CD14-positive monocyte (primary cell): ENCODE results near the gene ZCWPW1. TPM values are rescaled to one million over a fixed set of nuclear protein-coding genes. Genes with fewer than 3 reads are reported as not detected.

Experiments
- DNase-seq, 3 donors: peaks; one replicate each; pipeline ENCODE4 v3.0.0-alpha.2; 2011 to 2022
- H2AFZ ChIP-seq: 2 replicates; pipeline ENCODE4 v1.6.0; 2012; ENCODE audit warnings: mild to moderate bottlenecking, low read depth, low read length, inconsistent platforms; ENCODE audit not compliant: insufficient read depth, poor library complexity, severe bottlenecking
- H3K27ac ChIP-seq, 2 donors: 1 replicate in 1 of 2; 2 replicates in 1 of 2; pipeline ENCODE4 v1.5.1; 2012 to 2013; ENCODE audit warnings: low read length in 2 of 2, control low read depth in 1 of 2, inconsistent platforms in 1 of 2, low read depth in 1 of 2, mild to moderate bottlenecking in 1 of 2
- H3K27me3 ChIP-seq, 2 donors: one replicate each; pipeline versions ENCODE4 v1.6.0 to v1.6.1; 2011 to 2013; ENCODE audit warnings: low read length in 2 of 2; ENCODE audit not compliant: control insufficient read depth in 2 of 2, insufficient read depth in 2 of 2
- H3K36me3 ChIP-seq, 2 donors: replicated peaks in 1 of 2; 1 replicate in 1 of 2; 2 replicates in 1 of 2; pipeline versions ENCODE4 v1.5.1 to v1.6.1; 2012 to 2013; ENCODE audit warnings: low read length in 2 of 2, control low read depth in 1 of 2, inconsistent platforms in 1 of 2, mild to moderate bottlenecking in 1 of 2; ENCODE audit not compliant: insufficient read depth in 2 of 2, control insufficient read depth in 1 of 2
- H3K4me1 ChIP-seq, 2 donors: 1 replicate in 1 of 2; 2 replicates in 1 of 2; pipeline versions ENCODE4 v1.5.1 to v1.6.1; 2012 to 2013; ENCODE audit warnings: low read length in 2 of 2, control low read depth in 1 of 2, inconsistent platforms in 1 of 2, mild to moderate bottlenecking in 1 of 2, moderate library complexity in 1 of 2; ENCODE audit not compliant: insufficient read depth in 2 of 2, control insufficient read depth in 1 of 2
- H3K4me2 ChIP-seq: replicated peaks from 2 replicates; pipeline ENCODE3; 2012; ENCODE audit warnings: low read length, moderate library complexity, mild to moderate bottlenecking; ENCODE audit not compliant: poor library complexity, severe bottlenecking; ENCODE audit errors: extremely low read depth
- H3K4me3 ChIP-seq, 3 experiments: fragments of 200-600 bp in 1 of 3; sonication (generic) in 1 of 3; replicated peaks in 1 of 3; 1 replicate in 2 of 3; 2 replicates in 1 of 3; pipeline ENCODE4 v1.5.1; 2011 to 2013; ENCODE audit warnings: low read length in 3 of 3, mild to moderate bottlenecking in 3 of 3, control low read depth in 2 of 3, low read depth in 2 of 3, inconsistent platforms in 1 of 3, moderate library complexity in 1 of 3
- H3K79me2 ChIP-seq: 2 replicates; pipeline ENCODE4 v1.6.0; 2012; ENCODE audit warnings: mild to moderate bottlenecking, control low read depth, inconsistent platforms, low read length, moderate library complexity; ENCODE audit not compliant: insufficient read depth
- H3K9ac ChIP-seq: 2 replicates; pipeline ENCODE4 v1.6.0; 2017; ENCODE audit warnings: low read length, mild to moderate bottlenecking; ENCODE audit not compliant: insufficient read depth, poor library complexity, severe bottlenecking
- H3K9me3 ChIP-seq, 2 donors: replicated peaks in 1 of 2; 1 replicate in 1 of 2; 2 replicates in 1 of 2; pipeline versions ENCODE4 v1.5.1 to v1.6.1; 2012 to 2013; ENCODE audit warnings: low read length in 2 of 2, control low read depth in 1 of 2; ENCODE audit not compliant: control insufficient read depth in 1 of 2, insufficient read depth in 1 of 2
- H4K20me1 ChIP-seq: 2 replicates; pipeline ENCODE4 v1.6.0; 2012; ENCODE audit warnings: mild to moderate bottlenecking, low read length, control low read depth, moderate library complexity; ENCODE audit not compliant: insufficient read depth
- H3K27ac Mint-ChIP-seq, 7 donors: one replicate each; pipeline ENCODE4 v1.8.0; 2020; ENCODE audit warnings: mild to moderate bottlenecking in 7 of 7, mixed read lengths in 7 of 7, moderate library complexity in 6 of 7, inconsistent platforms in 2 of 7
- H3K27me3 Mint-ChIP-seq, 3 donors: one replicate each; pipeline ENCODE4 v1.8.0; 2021 to 2022; ENCODE audit warnings: low read depth in 3 of 3, mild to moderate bottlenecking in 3 of 3, mixed read lengths in 3 of 3, moderate library complexity in 3 of 3, inconsistent platforms in 1 of 3
- H3K36me3 Mint-ChIP-seq, 2 donors: one replicate each; pipeline ENCODE4 v1.8.0; 2020; ENCODE audit warnings: mixed read lengths in 2 of 2, inconsistent platforms in 1 of 2, mild to moderate bottlenecking in 1 of 2
- H3K4me1 Mint-ChIP-seq: one replicate; pipeline ENCODE4 v1.8.0; 2020; ENCODE audit warnings: mild to moderate bottlenecking, mixed read lengths
- H3K4me3 Mint-ChIP-seq, 2 donors: one replicate each; pipeline ENCODE4 v1.8.0; 2020; ENCODE audit warnings: mild to moderate bottlenecking in 2 of 2, mixed read lengths in 2 of 2, moderate library complexity in 1 of 2
- H3K9me3 Mint-ChIP-seq, 7 donors: one replicate each; pipeline ENCODE4 v1.8.0; 2020 to 2022; ENCODE audit warnings: mixed read lengths in 7 of 7, mild to moderate bottlenecking in 6 of 7, moderate library complexity in 6 of 7, inconsistent platforms in 2 of 7
- CTCF ChIP-seq: fragments of 200-600 bp; IDR thresholded peaks from one replicate; pipeline ENCODE4 v1.8.0; 2022; ENCODE audit warnings: antibody characterized with exemption, mild to moderate bottlenecking
- WGBS: methylation state at CpG from one replicate; pipeline ENCODE4 v1.1.5; 2013; ENCODE audit warnings: missing lambda C conversion rate; ENCODE audit not compliant: insufficient coverage; 5-methylcytosine and 5-hydroxymethylcytosine counted together
- intact Hi-C, 2 donors: fragments of 100-400 bp; cut with micrococcal nuclease; formaldehyde crosslinking; loops; one replicate each; pipeline versions ENCODE4 v1.15.0 to v1.15.1; 2023
- polyA plus RNA-seq, 3 donors: library from polyadenylated mRNA; depleted of rRNA in 1 of 3; unstranded in 2 of 3; stranded (reverse) in 1 of 3; fragments of 300-500 nt in 2 of 3; fragments of >200 nt in 1 of 3; fragmentation: Illumina TruSeq in 2 of 3; gene quantifications; 1 replicate in 2 of 3; 2 replicates in 1 of 3; pipeline ENCODE4 v1.2.3, GENCODE V29; 2012 to 2021

ZCWPW1 gene
- polyA plus RNA-seq, 3 donors: 0.60 to 1.9 (median 1.2) TPM

- Histone ChIP-seq H3K4me3 (no peak overlapping the region), H3K36me3 (peaks cover 33 to 52% of the 10 kb centered on the region in 2 donors), H3K79me2 (no peaks in the 10 kb centered on the region), H3K9ac (no peak overlapping the region), H3K27me3 (no peaks in the 10 kb centered on the region), H4K20me1 (peaks cover 4% of the 10 kb centered on the region), H3K27ac (no peak overlapping the region), H3K4me1 (peaks cover 7 to 8% of the 10 kb centered on the region in 2 donors), H2AFZ (no peak overlapping the region), H3K4me2 (no peak overlapping the region), H3K9me3 (no peaks in the 10 kb centered on the region)
- DNase-seq: no peak
- peaks cover 1 to 4% (median 2%) of the 10 kb centered on the region in 3 donors for H3K27me3 Mint-ChIP-seq
- H3K4me1 Mint-ChIP-seq: peaks cover 8% of the 10 kb centered on the region
- H3K4me3 Mint-ChIP-seq: no peak overlapping the region
- peaks cover 0 to 2% (median 0%) of the 10 kb centered on the region in 7 donors for H3K9me3 Mint-ChIP-seq
- peaks cover 51 to 53% of the 10 kb centered on the region in 2 donors for H3K36me3 Mint-ChIP-seq
- no peak for TF ChIP-seq CTCF
- intact Hi-C loops: no loop called here
- H3K27ac Mint-ChIP-seq: no peak overlapping the region
- WGBS: no CpG with 5 or more reads among the region's 6 CpGs
Observed at GRCh38 chr7:100423315-100423714, 5.2 kb downstream of the ZCWPW1 start.

GRCh38 chr7:100419660-100420226, 8.8 kb downstream of the ZCWPW1 start:
- Histone ChIP-seq H3K27ac (no peak overlapping the region), H2AFZ (no peak overlapping the region), H3K4me3 (no peak overlapping the region), H4K20me1 (peaks cover 4% of the 10 kb centered on the region), H3K9ac (no peak overlapping the region), H3K27me3 (no peaks in the 10 kb centered on the region), H3K4me2 (no peak overlapping the region), H3K36me3 (peaks cover 50 to 86% of the 10 kb centered on the region in 2 donors), H3K4me1 (no peaks in the 10 kb centered on the region), H3K9me3 (no peaks in the 10 kb centered on the region), H3K79me2 (no peaks in the 10 kb centered on the region)
- H3K36me3 Mint-ChIP-seq: peaks cover 74 to 85% of the 10 kb centered on the region in 2 donors
- H3K27me3 Mint-ChIP-seq: peaks cover 0 to 2% (median 0%) of the 10 kb centered on the region in 3 donors
- H3K4me1 Mint-ChIP-seq: peaks cover 2% of the 10 kb centered on the region
- no peak for DNase-seq
- no CpG with 5 or more reads among the region's 1 CpG for WGBS
- H3K4me3 Mint-ChIP-seq: no peak overlapping the region
- intact Hi-C loops: no loop called here
- no peak for TF ChIP-seq CTCF
- H3K9me3 Mint-ChIP-seq: no peaks in the 10 kb centered on the region
- peak overlapping the region in 4 of 7 donors; percentile 4 to 22 (median 6) for H3K27ac Mint-ChIP-seq
